HG02588 (cell line): ENCODE results near the gene ACMSD.
"Not testable (repeated sequence)": the region's sequence is repeated elsewhere in the genome, so short reads cannot be mapped to it uniquely, and the experiment has no call there.

Experiments
- ATAC-seq: cut with Tn5 transposase; IDR thresholded peaks from one replicate; pipeline ENCODE4 v1.9.1; 2021; ENCODE audit warnings: mild to moderate bottlenecking, moderate library complexity; ENCODE audit not compliant: unreplicated experiment

The ACMSD gene

GRCh38 chr2:134903701-134904100 lies 65.3 kb downstream of the ACMSD start:
- ATAC-seq, result not testable (repeated sequence)

- ATAC-seq, result no peak
Measured at GRCh38 chr2:134905168-134905567, 66.8 kb downstream of the ACMSD start.

GRCh38 chr2:134906726-134907125 lies 68.3 kb downstream of the ACMSD start:
- ATAC-seq, result no peak

GRCh38 chr2:134907441-134908116 lies 69.2 kb downstream of the ACMSD start:
- not testable (repeated sequence) for ATAC-seq

GRCh38 chr2:134910763-134911399 lies 72.5 kb downstream of the ACMSD start:
- no peak for ATAC-seq

- ATAC-seq, result no peak
Measured at GRCh38 chr2:134911400-134911785, 73.0 kb downstream of the ACMSD start.

- no peak for ATAC-seq
Measured at GRCh38 chr2:134912361-134912760, 73.9 kb downstream of the ACMSD start.

GRCh38 chr2:134917360-134917865 lies 79.0 kb downstream of the ACMSD start:
- no peak for ATAC-seq

- ATAC-seq, result peak; percentile 70
Measured at GRCh38 chr2:134917888-134918525, 79.6 kb downstream of the ACMSD start.

GRCh38 chr2:134918526-134919340 lies 80.3 kb downstream of the ACMSD start, which contains the start of gene CCNT2:
Gene CCNT2 (plus strand): TSS chr2:134918822. CDS start chr2:134918855, 33 bp downstream.
- ATAC-seq, result peak; percentile 80

GRCh38 chr2:134919341-134920210 lies 81.2 kb downstream of the ACMSD start:
- ATAC-seq, result peak; percentile 7

- ATAC-seq, result no peak
Measured at GRCh38 chr2:134924912-134925311, 86.5 kb downstream of the ACMSD start.

GRCh38 chr2:134926231-134926931 lies 88.0 kb downstream of the ACMSD start:
- ATAC-seq, result no peak

- no peak for ATAC-seq
Measured at GRCh38 chr2:134927195-134927594, 88.8 kb downstream of the ACMSD start.

- no peak for ATAC-seq
Measured at GRCh38 chr2:134932864-134933526, 94.6 kb downstream of the ACMSD start.

- ATAC-seq, result no peak
Measured at GRCh38 chr2:134933732-134934131, 95.3 kb downstream of the ACMSD start.

- no peak for ATAC-seq
Measured at GRCh38 chr2:134934150-134934549, 95.7 kb downstream of the ACMSD start.

GRCh38 chr2:134934641-134935040 lies 96.2 kb downstream of the ACMSD start:
- ATAC-seq, result no peak

GRCh38 chr2:134936691-134937090 lies 98.3 kb downstream of the ACMSD start:
- ATAC-seq, result no peak
